Epidermal melanocyte (primary cell): ENCODE measurements around the gene S100G.

ENCODE experiments used
- DNase-seq: peaks from one replicate; pipeline ENCODE4 v3.0.0; 2011; ENCODE audit warnings: low spot score; ENCODE audit not compliant: insufficient read length

The S100G gene

GRCh38 chrX:16646366-16647138 lies 3.4 kb upstream of the S100G start:
- no peak for DNase-seq

GRCh38 chrX:16651391-16652024 lies 1.6 kb downstream of the S100G start:
- DNase-seq = no peak

- no peak for DNase-seq
Measured at GRCh38 chrX:16653424-16653823, 3.5 kb downstream of the S100G start.

- DNase-seq = no peak
Measured at GRCh38 chrX:16654093-16654492, 4.1 kb downstream of the S100G start.

- DNase-seq = no peak
Measured at GRCh38 chrX:16658284-16658683, 8.3 kb downstream of the S100G start.

GRCh38 chrX:16659321-16659720 lies 9.4 kb downstream of the S100G start:
- DNase-seq = no peak

GRCh38 chrX:16661495-16661894 lies 11.5 kb downstream of the S100G start:
- DNase-seq = no peak

- DNase-seq = no peak
Measured at GRCh38 chrX:16662402-16662801, 12.4 kb downstream of the S100G start.

- DNase-seq = no peak
Measured at GRCh38 chrX:16664074-16664473, 14.1 kb downstream of the S100G start.

GRCh38 chrX:16664626-16665025 lies 14.7 kb downstream of the S100G start:
- no peak for DNase-seq

- no peak for DNase-seq
Measured at GRCh38 chrX:16665089-16665488, 15.1 kb downstream of the S100G start.

GRCh38 chrX:16666541-16666940 lies 16.6 kb downstream of the S100G start:
- no peak for DNase-seq

- peak; percentile 62 for DNase-seq
Measured at GRCh38 chrX:16671005-16671404, 21.0 kb downstream of the S100G start.

GRCh38 chrX:16678689-16679088 lies 28.7 kb downstream of the S100G start:
- DNase-seq = no peak

- DNase-seq = no peak
Measured at GRCh38 chrX:16683007-16683664, 33.2 kb downstream of the S100G start.

- no peak for DNase-seq
Measured at GRCh38 chrX:16687514-16687913, 37.6 kb downstream of the S100G start.

GRCh38 chrX:16695079-16695676 lies 45.2 kb downstream of the S100G start:
- DNase-seq = no peak

- DNase-seq = no peak
Measured at GRCh38 chrX:16696956-16697355, 47.0 kb downstream of the S100G start.

GRCh38 chrX:16699389-16699788 lies 49.4 kb downstream of the S100G start:
- DNase-seq = no peak

- no peak for DNase-seq
Measured at GRCh38 chrX:16700734-16701133, 50.8 kb downstream of the S100G start.

- no peak for DNase-seq
Measured at GRCh38 chrX:16702700-16703599, 53.0 kb downstream of the S100G start.
